Peyer's patch (tissue), 4 donors: ENCODE results near the gene OR6K3.

ENCODE experiments used
- CTCF ChIP-seq, 6 experiments: fragments of 450-650 bp in 4 of 6; fragments of 200-600 bp in 2 of 6; sonication (generic) in 1 of 6; IDR thresholded peaks; one replicate each; pipeline ENCODE4 v1.5.1; 2017 to 2019; ENCODE audit warnings: antibody characterized with exemption in 6 of 6, mild to moderate bottlenecking in 3 of 6, moderate library complexity in 1 of 6
- POLR2A ChIP-seq, 2 donors: fragments of 450-650 bp; IDR thresholded peaks; one replicate each; pipeline ENCODE4 v1.5.1; 2017; ENCODE audit warnings: antibody characterized with exemption in 2 of 2, mild to moderate bottlenecking in 2 of 2, moderate library complexity in 2 of 2

- no peak for TF ChIP-seq CTCF (IDR thresholded peaks at IDR 0.05)
- TF ChIP-seq POLR2A (IDR thresholded peaks at IDR 0.05), result no peak
Observed at GRCh38 chr1:158694596-158694995, 25.9 kb downstream of the OR6K3 start.
